HEK293T (cell line): ENCODE measurements around the gene DUSP5.

ENCODE experiments used
- BHLHE40 ChIP-seq: fragments of 450-650 bp; IDR thresholded peaks from 2 replicates; pipeline ENCODE4 v1.6.1; 2016; ENCODE audit warnings: mild to moderate bottlenecking, moderate library complexity, borderline replicate concordance
- FOXA1 ChIP-seq: fragments of 450-650 bp; IDR thresholded peaks from 2 replicates; pipeline ENCODE4 v1.6.1; 2016; ENCODE audit warnings: mild to moderate bottlenecking

DNA sequence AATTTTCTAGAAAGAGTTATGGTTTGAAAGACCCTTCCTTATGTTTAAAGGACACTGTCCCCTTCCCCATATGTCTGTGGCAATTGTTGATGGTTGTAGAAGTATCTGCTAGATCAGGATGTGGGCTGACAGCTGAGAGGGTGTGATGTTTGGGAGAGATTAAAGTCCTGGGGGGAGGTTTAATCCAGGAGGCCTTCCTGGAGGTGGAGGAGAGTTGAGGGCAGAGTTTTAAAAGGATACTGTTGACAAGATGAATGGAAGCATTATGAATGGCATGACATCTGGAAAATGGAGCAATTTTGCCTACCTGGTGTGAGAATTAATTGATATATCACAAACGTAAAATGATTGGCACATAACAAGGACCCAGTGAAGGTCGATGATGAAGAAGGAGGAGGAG lies 36.9 kb downstream of the DUSP5 start:
- TF ChIP-seq BHLHE40 = no peak
- TF ChIP-seq FOXA1 = no peak
